GM18517 (cell line): ENCODE results near the gene MAML2.
A peak's percentile ranks its signal among the peaks of the same experiment; 100 is the strongest.

ENCODE experiments used
- ATAC-seq: cut with Tn5 transposase; IDR thresholded peaks from one replicate; pipeline ENCODE4 v1.9.1; 2021; ENCODE audit warnings: mild to moderate bottlenecking, moderate library complexity; ENCODE audit not compliant: unreplicated experiment

MAML2 gene

DNA sequence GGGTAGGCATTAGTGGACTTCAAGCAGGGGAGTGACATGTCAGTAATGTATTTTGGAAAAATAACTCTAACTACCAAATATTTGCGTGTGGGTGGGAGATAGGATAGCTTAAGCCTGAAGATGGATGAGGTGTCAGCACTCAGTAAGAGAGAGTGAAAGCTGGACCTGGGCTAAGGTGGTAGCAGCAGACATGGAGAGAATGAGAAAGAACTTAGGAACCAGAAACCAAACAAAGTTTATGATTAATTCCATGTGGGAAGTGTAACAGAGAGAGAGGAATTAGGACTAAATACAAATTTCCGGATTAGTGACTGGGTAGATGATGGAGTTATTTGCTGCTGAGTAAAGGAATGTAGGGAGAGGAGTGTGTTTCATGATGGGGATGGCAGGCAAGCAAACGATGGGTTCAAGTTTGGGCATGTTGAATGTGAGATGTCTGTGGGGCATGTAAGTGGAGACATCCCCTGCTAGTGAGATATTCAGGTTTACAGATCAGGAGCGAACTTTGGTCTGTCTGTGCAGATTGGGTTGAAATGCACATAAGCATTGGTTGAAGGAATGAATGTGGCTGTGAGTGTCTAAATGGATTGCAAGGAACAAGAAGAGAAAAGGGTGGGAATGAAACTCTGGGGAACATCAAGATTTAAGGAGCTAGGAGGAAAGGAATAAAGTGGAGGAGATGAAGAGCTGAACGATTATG, 233.5 kb downstream of the MAML2 start:
- ATAC-seq = no peak

DNA sequence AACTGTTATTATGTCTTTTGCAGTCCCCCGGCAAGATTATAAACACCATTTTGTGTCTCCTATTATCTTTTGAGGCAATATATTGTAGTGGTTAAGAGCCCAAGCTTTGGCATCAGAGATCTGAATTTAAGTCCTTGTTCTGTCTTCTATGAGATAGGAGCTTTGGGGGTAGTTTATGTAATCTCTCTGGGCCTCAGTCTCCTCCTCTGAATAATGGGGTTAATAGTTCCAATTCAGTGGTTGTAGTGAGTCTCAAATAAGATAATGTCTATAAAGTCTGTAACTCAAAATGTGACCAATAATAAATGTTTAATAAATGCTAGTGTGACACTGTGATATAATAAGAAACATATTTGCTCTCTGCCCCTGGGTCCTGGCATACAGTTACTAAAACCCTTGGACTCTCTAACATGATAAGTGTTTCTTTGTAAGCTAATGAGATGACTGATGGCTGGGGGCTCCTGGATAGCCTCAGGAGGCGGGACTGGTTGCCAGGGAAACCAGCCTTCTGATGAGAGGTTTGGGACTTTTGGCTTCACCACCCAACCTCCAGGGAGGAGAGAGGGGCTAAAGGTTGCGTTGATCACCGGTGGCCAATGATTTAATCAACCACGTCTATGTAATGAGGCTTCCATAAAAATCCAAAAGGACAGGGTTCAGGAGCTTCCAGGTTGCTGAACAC, 235.7 kb downstream of the MAML2 start:
- ATAC-seq = no peak

DNA sequence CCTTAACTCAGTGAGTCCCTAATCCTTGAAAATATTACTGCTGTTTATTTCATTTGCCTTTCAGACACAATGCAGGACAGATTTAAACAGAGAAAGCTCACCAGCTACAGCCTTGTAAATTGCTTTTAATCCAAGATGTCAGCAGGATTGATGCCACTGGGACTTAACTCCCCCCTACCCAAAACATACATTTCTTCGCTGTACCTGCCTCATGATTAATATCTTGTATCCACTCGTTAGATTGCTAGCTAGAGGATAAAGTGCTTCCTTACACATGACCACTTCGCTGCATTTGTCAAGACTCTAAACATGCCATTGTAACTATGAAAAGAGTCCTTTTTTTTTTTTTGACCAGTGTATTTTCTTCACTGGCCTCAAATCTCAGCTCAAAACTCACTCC, 236.3 kb downstream of the MAML2 start:
- no peak for ATAC-seq

DNA sequence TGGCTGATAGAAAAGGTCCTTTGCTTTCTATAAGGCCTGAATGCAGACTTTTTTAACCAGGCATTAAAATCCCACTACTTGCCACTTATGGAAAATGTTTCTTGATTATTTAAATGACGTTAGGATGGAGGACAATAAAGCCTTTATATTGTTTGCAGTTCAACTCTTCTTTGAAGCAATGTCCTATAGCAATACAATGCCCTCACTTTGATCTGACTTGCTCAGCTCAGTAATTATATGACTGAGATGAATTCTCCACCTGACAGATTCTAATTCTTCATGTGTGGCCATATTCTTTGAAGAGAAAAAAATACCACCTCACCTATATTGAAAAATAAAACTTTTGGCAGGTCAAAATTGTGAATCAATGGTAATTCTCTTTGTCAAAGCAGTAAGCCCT, 237.1 kb downstream of the MAML2 start:
- ATAC-seq = no peak

DNA sequence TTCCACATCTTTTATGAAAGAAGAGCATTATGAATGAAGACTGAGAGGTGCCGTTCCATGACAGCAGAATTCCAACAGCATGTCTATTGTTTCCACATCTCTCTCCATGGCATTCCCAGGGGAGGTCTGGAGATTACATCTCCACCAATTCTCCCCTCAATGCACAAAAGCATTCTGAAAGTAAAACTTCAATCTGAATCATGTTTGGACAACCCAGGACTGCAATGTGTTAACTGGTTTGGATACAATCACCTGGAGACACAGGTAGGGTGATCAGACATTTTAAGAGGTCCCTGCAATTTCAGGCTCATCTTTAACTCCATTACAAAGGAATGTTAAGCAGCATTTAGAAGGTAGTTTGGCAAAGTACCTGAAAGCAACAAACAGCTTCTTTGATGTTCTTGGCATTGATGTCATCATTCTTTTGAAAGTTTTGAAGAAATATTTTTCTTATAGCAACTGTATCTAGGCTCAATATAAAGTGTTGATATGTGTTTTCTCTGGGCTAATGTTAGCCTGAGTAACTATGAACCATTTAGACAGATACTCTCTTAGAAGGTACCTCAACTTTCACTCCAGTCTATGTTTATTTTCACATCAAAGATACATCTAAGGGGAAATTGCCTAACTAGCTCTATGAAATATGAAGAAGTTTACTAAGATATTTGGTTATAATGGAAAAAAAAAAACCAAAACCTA, 237.6 kb downstream of the MAML2 start:
- ATAC-seq = no peak

DNA sequence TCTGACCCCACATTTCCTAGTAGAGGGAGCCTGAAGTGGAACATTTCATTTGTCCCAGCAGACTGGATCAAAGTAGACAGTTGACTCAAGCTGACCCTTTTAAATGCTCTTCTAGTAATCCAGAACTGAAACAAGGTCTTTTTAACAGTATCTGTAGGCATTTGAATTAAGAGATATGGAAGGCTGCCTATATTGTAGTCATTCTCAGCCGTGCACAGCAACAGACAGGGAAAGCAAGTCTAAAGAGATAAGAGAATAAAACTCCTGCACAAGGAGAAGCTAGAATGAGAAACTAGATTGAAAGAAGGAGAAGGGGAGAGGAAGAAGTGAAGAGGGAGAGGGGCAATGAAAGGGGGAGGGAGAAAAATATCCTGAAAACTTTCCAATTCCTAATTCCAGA, 238.5 kb downstream of the MAML2 start:
- no peak for ATAC-seq

DNA sequence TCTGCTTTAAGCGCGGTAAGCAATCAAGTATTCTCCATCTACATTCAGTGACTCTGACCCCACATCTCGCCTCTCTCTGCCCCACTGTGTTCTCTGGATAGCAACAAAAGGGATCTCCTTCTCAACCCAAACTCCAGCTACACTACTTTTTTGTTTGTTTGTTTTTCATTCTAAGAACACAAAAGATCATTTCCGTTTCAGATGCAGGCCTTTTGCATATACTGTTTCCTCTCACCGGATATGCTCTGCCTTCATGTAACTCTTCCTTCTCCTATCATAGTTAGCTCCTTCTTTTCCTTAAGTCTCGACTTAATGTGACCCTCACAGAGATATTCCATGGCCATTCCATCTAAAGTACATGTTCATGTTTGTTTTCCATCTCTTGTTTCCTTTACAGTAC, 239.3 kb downstream of the MAML2 start:
- ATAC-seq = no peak

DNA sequence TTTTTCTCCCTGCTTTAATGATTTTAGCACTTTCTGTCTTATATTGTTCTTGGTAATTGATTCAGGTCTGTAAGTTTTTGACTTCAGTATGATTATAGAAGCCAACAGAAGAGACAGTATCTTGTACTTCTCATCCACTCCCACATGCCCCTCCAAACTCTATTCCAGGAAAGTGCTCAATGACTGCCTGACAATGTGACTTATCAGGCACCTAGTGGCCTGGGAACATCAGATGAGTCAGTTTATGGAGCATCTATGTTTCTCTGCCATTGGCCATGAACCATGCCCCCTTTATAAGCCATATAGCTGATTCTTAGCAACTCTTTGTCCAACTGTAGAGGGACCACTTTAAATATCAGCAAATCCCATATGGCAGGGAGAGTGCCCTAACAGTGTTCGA, 239.9 kb downstream of the MAML2 start:
- no peak for ATAC-seq

DNA sequence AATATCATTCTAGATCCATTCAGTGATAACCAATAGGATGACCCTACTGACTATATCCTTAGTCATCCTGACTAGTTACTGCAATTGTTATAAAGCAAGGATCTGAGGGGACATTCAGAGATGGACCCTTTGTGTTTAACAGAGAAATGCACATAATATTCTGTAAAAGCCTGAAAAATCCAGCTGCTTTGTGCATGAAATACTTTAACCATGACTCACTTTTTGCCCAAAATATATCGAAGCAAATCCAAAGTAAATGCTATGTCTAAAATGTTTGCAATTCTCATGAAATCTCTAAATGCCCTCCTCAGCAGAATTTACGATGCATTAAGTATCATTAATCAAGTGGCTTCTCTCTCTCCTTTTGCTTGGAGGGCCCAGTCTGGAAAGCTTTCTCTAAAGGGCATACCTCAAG, 240.3 kb downstream of the MAML2 start:
- ATAC-seq = no peak

DNA sequence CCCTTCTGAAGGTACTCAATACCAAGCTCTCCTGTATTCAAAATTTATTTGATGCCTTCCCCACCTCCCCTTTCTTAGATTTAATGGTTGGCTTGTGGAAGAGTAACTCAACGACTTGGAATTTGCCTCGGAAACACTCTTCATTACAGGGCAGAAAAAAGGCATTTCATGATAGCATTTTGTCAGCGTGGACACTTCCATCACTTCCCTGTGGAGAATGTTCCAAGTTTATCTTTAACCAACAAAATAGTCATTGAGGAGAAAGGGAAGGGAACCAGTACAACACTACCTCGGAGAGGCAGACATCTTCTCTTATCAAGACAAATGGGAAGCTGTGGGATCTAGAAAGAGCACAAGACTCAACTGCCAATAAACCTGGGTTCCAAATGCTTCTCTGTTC, 241.8 kb downstream of the MAML2 start:
- no peak for ATAC-seq

DNA sequence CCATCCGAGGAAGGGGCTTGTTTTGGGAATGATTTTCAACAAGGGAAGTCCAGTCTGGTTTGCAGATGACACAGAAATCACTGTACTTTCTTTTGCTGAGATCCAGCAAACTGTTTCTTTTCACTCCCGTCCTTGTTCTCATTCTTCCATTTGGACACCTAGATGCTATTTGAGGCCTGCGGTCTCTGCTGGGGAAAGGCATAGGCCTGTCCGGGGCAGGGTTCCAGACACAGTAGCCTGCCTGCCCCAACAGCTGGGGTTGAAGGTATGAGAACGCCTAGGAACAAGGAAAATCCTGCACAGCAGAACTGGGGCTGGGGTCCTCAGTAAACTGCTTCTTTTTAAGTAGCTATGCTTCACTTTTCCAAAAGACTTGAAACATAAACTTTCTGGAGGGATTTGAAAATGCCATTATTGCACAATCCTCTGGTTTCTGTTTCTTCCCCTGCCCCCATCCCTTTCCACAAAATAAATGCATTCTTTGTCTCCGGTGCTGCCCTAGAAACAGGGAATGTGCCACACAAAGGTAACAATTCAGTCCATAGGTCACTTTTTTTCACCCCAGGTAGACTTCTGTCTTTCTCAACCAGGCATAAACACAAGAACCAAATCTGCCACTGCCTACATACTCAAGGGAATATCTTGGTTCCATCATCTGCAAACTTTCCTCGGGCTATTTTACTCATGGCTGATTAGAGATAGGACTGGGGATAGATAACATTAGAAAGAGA, 244.3 kb downstream of the MAML2 start:
- no peak for ATAC-seq

DNA sequence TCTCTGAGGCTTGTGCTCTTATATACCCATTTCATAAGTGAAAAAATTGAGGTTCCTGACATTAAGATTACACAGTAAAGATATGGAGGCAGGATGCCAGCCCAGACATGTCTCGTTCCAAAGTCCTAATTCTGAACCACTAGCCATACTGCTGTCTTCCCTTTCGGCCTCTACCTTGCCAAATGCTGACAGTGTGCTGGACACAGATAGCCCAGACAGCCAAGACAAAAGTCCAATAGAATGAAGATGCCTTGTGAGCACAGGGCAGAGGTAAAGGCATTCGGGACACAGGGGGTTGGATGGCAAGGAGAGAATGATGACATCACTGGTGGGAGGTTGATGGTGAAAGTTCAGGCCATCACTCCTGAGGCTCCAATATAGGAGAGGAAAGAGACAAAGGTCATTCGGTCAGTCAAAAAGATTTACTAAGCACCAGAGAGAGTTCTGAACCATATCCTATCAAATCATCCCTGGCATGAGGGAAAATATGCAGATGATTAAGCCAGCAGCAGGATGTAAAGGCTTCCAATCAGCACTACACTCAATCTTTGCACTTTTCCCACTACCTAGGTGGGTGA, 245.1 kb downstream of the MAML2 start:
- no peak for ATAC-seq

DNA sequence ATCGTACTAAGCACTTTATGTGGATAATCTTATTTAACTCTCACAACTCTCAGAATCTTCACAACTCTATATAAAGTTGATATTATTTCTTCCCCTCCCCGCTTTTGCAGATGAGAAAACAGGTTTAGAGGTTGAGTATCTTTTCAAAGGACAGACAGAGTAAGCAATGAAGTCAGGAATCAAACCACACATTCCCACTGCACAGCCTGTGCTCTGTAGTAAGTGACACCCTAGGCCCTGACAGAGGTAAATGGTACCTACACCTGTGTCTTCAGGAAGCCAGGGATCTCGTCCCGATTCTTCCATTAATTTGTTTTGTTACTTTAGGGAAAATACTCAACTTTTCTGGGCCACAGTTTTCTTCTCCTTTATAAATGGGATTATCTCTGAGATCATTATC, 246.6 kb downstream of the MAML2 start:
- no peak for ATAC-seq

DNA sequence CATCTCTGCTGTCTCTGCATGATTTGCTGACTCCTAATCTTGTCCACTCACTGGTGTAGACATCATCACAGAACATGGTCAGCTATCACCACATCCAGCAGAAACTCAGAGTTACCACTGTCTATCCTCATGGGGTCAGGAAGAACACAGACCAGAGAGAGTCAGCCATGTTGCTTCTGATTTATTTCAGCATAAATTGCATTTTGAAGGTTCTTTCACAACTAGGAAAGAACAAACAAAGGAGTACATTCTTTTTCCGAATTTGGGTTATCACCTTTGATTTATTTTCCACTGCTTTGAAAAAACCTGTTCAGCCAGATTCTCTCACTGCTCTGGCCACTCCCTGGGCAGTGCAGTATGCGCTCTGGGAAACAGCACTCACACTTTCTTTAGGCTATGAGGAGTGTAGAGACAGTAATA, 247.1 kb downstream of the MAML2 start:
- no peak for ATAC-seq

DNA sequence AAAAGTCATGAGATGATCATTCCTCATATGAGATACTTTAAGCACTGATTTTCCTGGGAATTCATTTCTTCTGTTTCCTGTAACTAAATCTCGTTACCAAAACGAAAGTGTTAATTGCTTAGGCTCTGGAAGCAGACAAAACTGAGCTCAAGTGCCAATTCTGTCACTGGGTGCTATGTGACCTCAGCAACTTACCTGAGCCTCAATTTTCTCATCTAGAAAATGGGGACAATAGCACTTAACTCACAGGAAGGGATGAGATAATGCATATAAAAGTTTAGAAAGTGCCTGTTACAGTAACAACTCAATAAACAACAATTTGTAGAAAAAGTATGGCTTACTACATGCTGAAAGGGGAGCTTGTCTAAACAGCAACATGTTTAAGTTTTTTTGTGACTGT, 248.8 kb downstream of the MAML2 start:
- ATAC-seq = no peak

DNA sequence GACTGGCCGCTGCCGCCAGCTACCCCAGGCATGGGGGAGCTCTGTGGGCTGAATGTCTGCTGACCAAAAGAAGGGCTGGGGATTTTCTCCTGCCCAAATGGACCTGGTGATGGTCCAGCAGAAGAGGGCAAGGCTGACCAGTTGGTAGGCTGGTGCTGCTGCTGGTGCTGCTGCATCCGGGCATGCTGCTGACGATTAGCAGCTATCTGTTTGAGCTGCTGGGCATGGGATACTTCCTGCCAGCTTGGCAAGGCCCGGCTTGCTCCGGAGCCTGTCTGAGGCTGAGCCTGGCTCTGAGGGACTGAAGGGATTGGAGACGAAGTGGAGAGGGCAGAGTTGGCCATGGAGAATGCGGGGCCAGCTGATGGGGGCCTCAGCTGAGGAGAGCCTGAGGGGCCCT, 250.5 kb downstream of the MAML2 start:
- ATAC-seq = no peak

DNA sequence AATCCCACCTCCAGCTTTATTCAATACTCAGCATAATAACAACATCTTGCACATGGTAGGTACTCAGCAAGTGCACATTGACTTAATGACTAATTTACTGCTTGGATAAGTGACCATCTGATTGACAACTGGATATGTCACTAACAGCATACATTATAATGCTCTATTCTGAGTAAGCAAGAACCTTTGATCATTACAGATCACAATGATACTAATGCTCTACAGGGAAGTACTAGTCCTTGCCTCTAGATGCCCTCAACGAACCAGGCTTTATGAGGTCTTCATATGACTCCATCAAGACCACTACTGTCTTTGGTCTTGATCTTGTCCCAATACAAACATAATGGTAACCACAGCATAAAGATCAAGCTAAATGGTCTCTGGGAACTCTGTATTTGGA, 251.5 kb downstream of the MAML2 start:
- peak; percentile 74 for ATAC-seq

DNA sequence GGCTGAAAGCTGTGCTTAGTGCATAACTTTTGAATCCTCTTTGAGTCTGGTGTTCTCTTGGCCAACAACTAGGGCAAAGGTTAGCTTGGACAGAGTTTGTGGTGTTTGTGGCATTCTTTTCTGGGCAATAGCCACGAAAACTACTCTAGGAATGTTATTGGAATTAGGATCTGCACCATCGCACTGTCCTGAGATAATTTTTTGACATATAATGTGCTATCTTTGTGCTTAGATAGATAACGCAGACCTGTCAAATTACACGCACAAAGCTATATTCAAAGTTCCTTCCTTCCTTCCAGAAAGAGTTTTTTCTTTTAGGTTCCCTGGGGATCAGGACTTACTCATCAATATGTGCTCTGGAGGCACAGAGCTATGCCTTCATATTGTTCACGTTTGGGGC, 252.3 kb downstream of the MAML2 start:
- ATAC-seq = no peak

DNA sequence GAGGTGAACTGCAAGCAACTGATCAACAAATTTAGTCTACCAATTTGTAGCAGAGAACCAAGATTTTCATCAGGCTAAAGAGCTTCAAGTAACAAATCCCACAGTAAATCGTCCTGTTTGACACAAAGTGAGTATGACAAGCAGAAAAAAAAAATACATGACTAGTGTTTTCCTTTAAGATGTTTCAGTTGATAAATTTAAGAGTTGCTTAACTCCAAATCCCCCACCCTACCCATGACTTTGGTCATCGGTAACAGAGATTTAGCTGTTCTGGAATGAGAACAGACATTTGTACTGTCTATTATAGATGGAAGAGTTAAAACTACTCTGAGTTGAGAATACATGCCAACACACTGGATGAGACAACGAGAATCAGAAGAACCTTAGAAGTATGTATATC, 254.1 kb downstream of the MAML2 start:
- ATAC-seq = no peak

DNA sequence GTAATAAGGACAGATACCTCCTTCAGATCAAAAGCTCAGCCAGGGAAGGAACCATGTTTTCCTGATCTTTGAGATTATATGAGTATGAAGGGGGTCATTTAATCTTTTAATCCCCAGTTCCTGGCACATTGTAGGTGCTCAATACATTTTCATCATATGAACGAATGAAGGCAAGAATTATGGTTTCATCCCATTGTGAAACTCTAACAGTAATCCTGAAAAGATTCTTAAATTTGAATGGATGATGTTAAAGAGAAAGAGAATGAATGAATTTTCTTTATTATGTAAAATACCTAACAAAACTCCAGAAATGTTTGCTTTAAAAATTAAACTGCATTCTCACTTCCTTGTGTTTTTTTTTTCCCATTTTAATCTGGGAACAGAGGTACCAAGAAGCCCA, 256.9 kb downstream of the MAML2 start:
- ATAC-seq = no peak

DNA sequence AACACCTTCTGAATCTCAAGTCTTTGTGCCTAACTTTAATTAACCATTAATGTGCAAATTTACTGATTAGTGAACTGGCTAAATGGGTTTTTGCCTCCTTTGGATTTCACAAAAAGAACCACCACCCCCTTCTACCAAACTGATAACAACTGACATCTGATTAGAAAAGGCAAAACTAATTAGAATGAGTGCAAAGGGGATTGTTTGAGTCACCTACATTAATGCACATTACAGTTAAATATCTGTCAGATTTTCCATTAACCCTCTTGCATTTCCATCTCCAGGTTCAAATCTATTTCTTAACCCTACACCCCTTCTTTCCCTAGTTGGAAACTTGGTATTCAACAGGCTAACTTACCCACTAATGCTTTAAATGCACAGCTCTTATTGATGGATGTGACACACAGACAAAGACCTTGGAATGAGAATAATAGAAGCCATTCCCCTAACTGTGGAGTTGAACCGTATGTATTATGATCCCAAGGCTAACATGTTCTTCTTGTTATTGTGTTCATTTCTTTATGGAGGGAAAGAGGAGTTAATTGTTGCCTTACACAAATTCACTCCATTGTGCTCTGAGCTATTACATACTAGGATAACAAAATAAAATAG, 257.6 kb downstream of the MAML2 start:
- ATAC-seq = no peak
